HepG2 (cell line): ENCODE results near the gene SNPH. TPM values are rescaled to one million over a fixed set of nuclear protein-coding genes. Genes with fewer than 3 reads are reported as not detected.

Experiments
- DMTF1 ChIP-seq: sonication (generic); formaldehyde crosslinking; IDR thresholded peaks from 2 replicates; pipeline ENCODE4 v1.4.0; 2020; ENCODE audit warnings: mild to moderate bottlenecking, missing genetic modification reagents
- E2F5 ChIP-seq: sonication (generic); formaldehyde crosslinking; conservative IDR thresholded peaks from 2 replicates; pipeline ENCODE4 v1.4.0; 2020; ENCODE audit warnings: missing genetic modification reagents
- IRF1 ChIP-seq: sonication (generic); formaldehyde crosslinking; IDR thresholded peaks from 2 replicates; pipeline ENCODE4 v1.4.0; 2020; ENCODE audit warnings: low read depth, mild to moderate bottlenecking, missing genetic modification reagents
- MTA1 ChIP-seq: sonication (generic); formaldehyde crosslinking; IDR thresholded peaks from 2 replicates; pipeline ENCODE4 v1.4.0; 2020; ENCODE audit warnings: missing genetic modification reagents, mild to moderate bottlenecking, borderline replicate concordance
- PPARG ChIP-seq: conservative IDR thresholded peaks from 2 replicates; pipeline ENCODE4 v1.6.1; 2016; ENCODE audit warnings: missing biosample characterization, missing genetic modification reagents
- RERE ChIP-seq: IDR thresholded peaks from 2 replicates; pipeline ENCODE4 v1.6.1; 2016; ENCODE audit warnings: low read depth, missing genetic modification reagents, missing compliant biosample characterization
- SYNCRIP ChIP-seq: fragments of 200-400 bp; formaldehyde crosslinking; IDR thresholded peaks from 2 replicates; pipeline ENCODE4 v1.6.1; 2018; ENCODE audit warnings: mild to moderate bottlenecking, low read depth, low read length; ENCODE audit not compliant: insufficient read depth
- ZEB1 ChIP-seq: IDR thresholded peaks from 2 replicates; pipeline ENCODE4 v1.6.1; 2012; ENCODE audit warnings: mild to moderate bottlenecking, low read depth, inconsistent platforms; ENCODE audit not compliant: insufficient replicate concordance
- ZFYVE20 ChIP-seq: sonication (generic); formaldehyde crosslinking; IDR thresholded peaks from 2 replicates; pipeline ENCODE4 v1.8.0; 2023; ENCODE audit warnings: low read depth, mild to moderate bottlenecking, moderate library complexity, missing genetic modification reagents, borderline replicate concordance
- ZMYM2 ChIP-seq: sonication (generic); formaldehyde crosslinking; IDR thresholded peaks from 2 replicates; pipeline ENCODE4 v1.8.0; 2022; ENCODE audit warnings: mild to moderate bottlenecking, missing genetic modification reagents
- ZNF232 ChIP-seq: sonication (generic); formaldehyde crosslinking; IDR thresholded peaks from 2 replicates; pipeline ENCODE4 v1.4.0; 2020; ENCODE audit warnings: missing genetic modification reagents, borderline replicate concordance
- ZNF441 ChIP-seq: sonication (generic); formaldehyde crosslinking; IDR thresholded peaks from 2 replicates; pipeline ENCODE4 v1.7.0; 2021; ENCODE audit warnings: missing genetic modification reagents, borderline replicate concordance
- ZNF556 ChIP-seq: sonication (generic); formaldehyde crosslinking; IDR thresholded peaks from 2 replicates; pipeline ENCODE4 v1.4.0; 2020; ENCODE audit warnings: mild to moderate bottlenecking, missing genetic modification reagents, borderline replicate concordance
- ZNF703 ChIP-seq: sonication (generic); formaldehyde crosslinking; IDR thresholded peaks from 2 replicates; pipeline ENCODE4 v1.5.1; 2020; ENCODE audit warnings: missing genetic modification reagents, mild to moderate bottlenecking, moderate library complexity, borderline replicate concordance
- polyA plus RNA-seq, 8 experiments: library from polyadenylated mRNA; depleted of rRNA in 3 of 8; stranded (reverse) in 7 of 8; unstranded in 1 of 8; fragments of >200 nt; fragmentation: Illumina TruSeq in 4 of 8; extraction: Trizol in 4 of 8; gene quantifications; 2 replicates each; pipeline versions ENCODE4 v1.2.1 to v1.2.3, GENCODE V29; 2011 to 2016; ENCODE audit warnings: low read depth in 4 of 8, missing spikeins in 1 of 8, mixed read lengths in 1 of 8; ENCODE audit not compliant: insufficient read depth in 1 of 8
- total RNA-seq, 5 experiments: library from RNA; depleted of rRNA; stranded (reverse); fragments of >200 nt; fragmentation: Illumina TruSeq; extraction: Trizol; gene quantifications; 2 replicates each; pipeline ENCODE4 v1.2.3, GENCODE V29; 2016; ENCODE audit warnings: low read depth in 1 of 5
- TF ChIP-seq, protein P1 (sequence below): sonication (generic); formaldehyde crosslinking; IDR thresholded peaks from 2 replicates; pipeline ENCODE4 v1.4.0; 2020; ENCODE audit warnings: mild to moderate bottlenecking, missing genetic modification reagents

SNPH gene
- total and polyA plus RNA-seq, 2 of the 13 experiments (the other 11 are each of a cell fraction or from before 2014, with no cell fraction given): 0.09 TPM; not detected in 1

- TF ChIP-seq RERE (CRISPR knock-in tag): peak; percentile 76; the same call in 1 of the 2 replicates
- peak; percentile 77; the same call in 1 of the 2 replicates for TF ChIP-seq DMTF1 (CRISPR knock-in tag)
- TF ChIP-seq ZEB1: peak; percentile 17
- no peak; the same call in 1 of the 2 replicates for TF ChIP-seq ZNF703 (CRISPR knock-in tag)
- peak; percentile 89 for TF ChIP-seq ZNF232 (CRISPR knock-in tag)
- peak; percentile 61; the same call in 1 of the 2 replicates for TF ChIP-seq ZNF556 (CRISPR knock-in tag)
- no peak for TF ChIP-seq MTA1 (CRISPR knock-in tag)
- TF ChIP-seq ZFYVE20 (CRISPR knock-in tag): no peak
- no peak for TF ChIP-seq IRF1 (CRISPR knock-in tag)
- TF ChIP-seq SYNCRIP: no peak
- TF ChIP-seq, protein P1, sequence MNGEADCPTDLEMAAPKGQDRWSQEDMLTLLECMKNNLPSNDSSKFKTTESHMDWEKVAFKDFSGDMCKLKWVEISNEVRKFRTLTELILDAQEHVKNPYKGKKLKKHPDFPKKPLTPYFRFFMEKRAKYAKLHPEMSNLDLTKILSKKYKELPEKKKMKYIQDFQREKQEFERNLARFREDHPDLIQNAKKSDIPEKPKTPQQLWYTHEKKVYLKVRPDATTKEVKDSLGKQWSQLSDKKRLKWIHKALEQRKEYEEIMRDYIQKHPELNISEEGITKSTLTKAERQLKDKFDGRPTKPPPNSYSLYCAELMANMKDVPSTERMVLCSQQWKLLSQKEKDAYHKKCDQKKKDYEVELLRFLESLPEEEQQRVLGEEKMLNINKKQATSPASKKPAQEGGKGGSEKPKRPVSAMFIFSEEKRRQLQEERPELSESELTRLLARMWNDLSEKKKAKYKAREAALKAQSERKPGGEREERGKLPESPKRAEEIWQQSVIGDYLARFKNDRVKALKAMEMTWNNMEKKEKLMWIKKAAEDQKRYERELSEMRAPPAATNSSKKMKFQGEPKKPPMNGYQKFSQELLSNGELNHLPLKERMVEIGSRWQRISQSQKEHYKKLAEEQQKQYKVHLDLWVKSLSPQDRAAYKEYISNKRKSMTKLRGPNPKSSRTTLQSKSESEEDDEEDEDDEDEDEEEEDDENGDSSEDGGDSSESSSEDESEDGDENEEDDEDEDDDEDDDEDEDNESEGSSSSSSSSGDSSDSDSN (CRISPR knock-in tag): no peak
- TF ChIP-seq E2F5: peak; percentile 39
- TF ChIP-seq ZMYM2: no peak
- TF ChIP-seq ZNF441: peak; percentile 5; the same call in 1 of the 2 replicates
- TF ChIP-seq PPARG (CRISPR knock-in tag): peak; percentile 96
These were observed 59.3 kb downstream of the SNPH start (continued) for GRCh38 chr20:1325173-1326030.
